ENCODE measurements around the gene CETN1. TPM values are rescaled to one million over a fixed set of nuclear protein-coding genes. Genes with fewer than 3 reads are reported as not detected.

Gene CETN1
- polyA plus RNA-seq, 1 donor from 2014 or later, result not detected

GRCh38 chr18:572091-572830 is 7.9 kb upstream of the CETN1 start:
- H3K4me2 ChIP-seq (ENCODE audit: low read length), result no peak overlapping the region
- no peak overlapping the region for H3K9ac ChIP-seq (ENCODE audit: low read length)
- H3K27ac ChIP-seq (ENCODE audit: low read length), result no peak overlapping the region
- no peaks in the 10 kb centered on the region for H3K9me3 ChIP-seq (ENCODE audit: low read length)
- no peaks in the 10 kb centered on the region for H3F3A ChIP-seq (ENCODE audit: insufficient read depth, low read length, poor library complexity, severe bottlenecking)
- H3K36me3 ChIP-seq (ENCODE audit: insufficient read depth, low read length), result no peaks in the 10 kb centered on the region
- H3K9me2 ChIP-seq (ENCODE audit: insufficient read depth, low read length), result no peaks in the 10 kb centered on the region
- no peaks in the 10 kb centered on the region for H3K27me3 ChIP-seq (ENCODE audit: insufficient read depth, low read depth, low read length)
- no peaks in the 10 kb centered on the region for H3K79me2 ChIP-seq (replicated peaks; ENCODE audit: insufficient read depth, low read length)
- TF ChIP-seq CTCF (IDR thresholded peaks at IDR 0.05; ENCODE audit: poor library complexity, severe bottlenecking), result no peak
- no peak for TF ChIP-seq POLR2AphosphoS5 (IDR thresholded peaks at IDR 0.05)
- TF ChIP-seq SMC3 (conservative IDR thresholded peaks at IDR 0.05; ENCODE audit: poor library complexity), result no peak
- no peak for TF ChIP-seq MXI1 (conservative IDR thresholded peaks at IDR 0.05; ENCODE audit: poor library complexity, severe bottlenecking)
- no peak for TF ChIP-seq EP300 (conservative IDR thresholded peaks at IDR 0.05; ENCODE audit: poor library complexity, severe bottlenecking)
- TF ChIP-seq REST (IDR thresholded peaks at IDR 0.05; ENCODE audit: borderline replicate concordance), result no peak
- no peak for TF ChIP-seq EZH2 (IDR thresholded peaks at IDR 0.05; ENCODE audit: borderline replicate concordance, insufficient read depth, low read length, poor library complexity, severe bottlenecking)
- TF ChIP-seq TAF1 (IDR thresholded peaks at IDR 0.05; ENCODE audit: low read depth), result no peak
- no peak overlapping the region for H2AFZ ChIP-seq (ENCODE audit: low read depth, low read length)
- no peak overlapping the region for H3K4me3 ChIP-seq (ENCODE audit: low read length)
- H4K20me1 ChIP-seq (ENCODE audit: insufficient read depth), result no peaks in the 10 kb centered on the region

GRCh38 chr18:572831-573289 is 7.3 kb upstream of the CETN1 start:
- Histone ChIP-seq H3K9ac (ENCODE audit: low read length) (no peak overlapping the region), H2AFZ (ENCODE audit: low read depth, low read length) (no peak overlapping the region), H3K27ac (ENCODE audit: low read length) (no peak overlapping the region), H3K4me2 (ENCODE audit: low read length) (no peak overlapping the region), H3F3A (ENCODE audit: insufficient read depth, low read length, poor library complexity, severe bottlenecking) (no peaks in the 10 kb centered on the region), H3K9me2 (ENCODE audit: insufficient read depth, low read length) (no peaks in the 10 kb centered on the region), H3K27me3 (ENCODE audit: insufficient read depth, low read depth, low read length) (no peaks in the 10 kb centered on the region), H3K9me3 (ENCODE audit: low read length) (no peaks in the 10 kb centered on the region), H3K79me2 (replicated peaks; ENCODE audit: insufficient read depth, low read length) (no peaks in the 10 kb centered on the region), H3K4me3 (ENCODE audit: low read length) (no peak overlapping the region), H4K20me1 (ENCODE audit: insufficient read depth) (no peaks in the 10 kb centered on the region), H3K36me3 (ENCODE audit: insufficient read depth, low read length) (no peaks in the 10 kb centered on the region)
- TF ChIP-seq TAF1 (IDR thresholded peaks at IDR 0.05; ENCODE audit: low read depth), result no peak
- no peak for TF ChIP-seq CTCF (IDR thresholded peaks at IDR 0.05; ENCODE audit: poor library complexity, severe bottlenecking)
- TF ChIP-seq REST (IDR thresholded peaks at IDR 0.05; ENCODE audit: borderline replicate concordance), result no peak
- TF ChIP-seq EP300 (conservative IDR thresholded peaks at IDR 0.05; ENCODE audit: poor library complexity, severe bottlenecking), result no peak
- no peak for TF ChIP-seq MXI1 (conservative IDR thresholded peaks at IDR 0.05; ENCODE audit: poor library complexity, severe bottlenecking)
- TF ChIP-seq EZH2 (IDR thresholded peaks at IDR 0.05; ENCODE audit: borderline replicate concordance, insufficient read depth, low read length, poor library complexity, severe bottlenecking), result no peak
- TF ChIP-seq RAD21 (conservative IDR thresholded peaks at IDR 0.05), result no peak
- no peak for TF ChIP-seq SMC3 (conservative IDR thresholded peaks at IDR 0.05; ENCODE audit: poor library complexity)
- TF ChIP-seq POLR2AphosphoS5 (IDR thresholded peaks at IDR 0.05), result no peak
